Activated CD4-positive, alpha-beta memory T cell treated with anti-CD3 and anti-CD28 coated beads, Interleukin-2, amount 10 ng/mL, durations not matched to agents 7 days and 5 days (primary cell): Measurements from ENCODE around the gene FAM53B. TPM values are rescaled to one million over a fixed set of nuclear protein-coding genes. Genes with fewer than 3 reads are reported as not detected.
A peak's percentile ranks its signal among the peaks of the same experiment; 100 is the strongest.
"Not testable (repeated sequence)": the region's sequence is repeated elsewhere in the genome, so short reads cannot be mapped to it uniquely, and the experiment has no call there.

ENCODE experiments used
- CTCF ChIA-PET: fragments of 350-600 bp; sonication (Branson Sonifier 250); formaldehyde crosslinking; loops from one replicate; lab custom pipeline; 2021; ENCODE audit warnings: antibody characterized with exemption, inconsistent platforms; lab: Charles Lee
- POLR2A ChIA-PET: fragments of 350-600 bp; sonication (Branson Sonifier 250); formaldehyde crosslinking; loops from one replicate; lab custom pipeline; 2021; ENCODE audit warnings: antibody characterized with exemption; lab: Charles Lee
- DNase-seq: peaks from one replicate; pipeline ENCODE4 v3.0.0-alpha.2; 2020
- H3K27ac Mint-ChIP-seq: one replicate; pipeline ENCODE4 v1.8.0; 2021; ENCODE audit warnings: mild to moderate bottlenecking, mixed read lengths
- H3K27me3 Mint-ChIP-seq: one replicate; pipeline ENCODE4 v1.8.0; 2021; ENCODE audit warnings: mixed read lengths
- H3K36me3 Mint-ChIP-seq: one replicate; pipeline ENCODE4 v1.8.0; 2021; ENCODE audit warnings: low read depth, mixed read lengths
- H3K4me1 Mint-ChIP-seq: one replicate; pipeline ENCODE4 v1.8.0; 2021; ENCODE audit warnings: mixed read lengths
- H3K4me3 Mint-ChIP-seq: one replicate; pipeline ENCODE4 v1.8.0; 2021; ENCODE audit warnings: mild to moderate bottlenecking, mixed read lengths
- H3K9me3 Mint-ChIP-seq: one replicate; pipeline ENCODE4 v1.8.0; 2021; ENCODE audit warnings: mixed read lengths
- total RNA-seq, 2 experiments: library from RNA; stranded (reverse); gene quantifications; one replicate each; pipeline ENCODE4 v1.2.3, GENCODE V29; 2021

The FAM53B gene
- total RNA-seq, 2 experiments from 2014 or later, result 44.9 to 46.6 TPM

DNA sequence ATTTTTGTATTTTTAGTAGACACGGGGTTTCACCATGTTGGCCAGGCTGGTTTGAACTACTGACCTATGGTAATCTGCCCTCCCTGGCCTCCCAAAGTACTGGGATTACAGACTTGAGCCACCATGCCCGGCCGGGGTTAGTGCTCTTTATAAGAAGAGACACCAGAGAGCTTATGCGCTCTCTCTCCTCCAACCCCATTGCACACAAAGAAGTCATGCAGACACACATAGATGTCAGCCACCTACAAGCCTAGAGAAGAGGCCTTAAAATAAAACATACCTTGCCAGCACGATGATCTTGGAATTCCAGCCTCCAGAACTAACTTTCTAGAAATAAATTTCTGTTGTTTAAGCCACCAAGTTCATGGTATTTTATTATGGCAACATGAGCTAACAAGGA, 10.0 kb upstream of the FAM53B start:
- Mint-ChIP-seq H3K36me3 (peaks cover 42% of the 10 kb centered on the region), H3K27ac (no peak overlapping the region), H3K4me1 (peaks cover 10% of the 10 kb centered on the region), H3K4me3 (no peak overlapping the region), H3K27me3 (no peaks in the 10 kb centered on the region), H3K9me3 (no peaks in the 10 kb centered on the region)
- ChIA-PET POLR2A (interaction anchor here (2.6 kb wide), 1 partner anchor 8 kb away, joined by 11 read pairs; no protein-coding TSS in a partner anchor), CTCF (interaction anchor here (0.6 to 1.2 kb wide), 4 partner anchors 8 to 310 kb away, joined by 3 to 5 read pairs (median 3); no protein-coding TSS in a partner anchor)
- DNase-seq, result no peak

DNA sequence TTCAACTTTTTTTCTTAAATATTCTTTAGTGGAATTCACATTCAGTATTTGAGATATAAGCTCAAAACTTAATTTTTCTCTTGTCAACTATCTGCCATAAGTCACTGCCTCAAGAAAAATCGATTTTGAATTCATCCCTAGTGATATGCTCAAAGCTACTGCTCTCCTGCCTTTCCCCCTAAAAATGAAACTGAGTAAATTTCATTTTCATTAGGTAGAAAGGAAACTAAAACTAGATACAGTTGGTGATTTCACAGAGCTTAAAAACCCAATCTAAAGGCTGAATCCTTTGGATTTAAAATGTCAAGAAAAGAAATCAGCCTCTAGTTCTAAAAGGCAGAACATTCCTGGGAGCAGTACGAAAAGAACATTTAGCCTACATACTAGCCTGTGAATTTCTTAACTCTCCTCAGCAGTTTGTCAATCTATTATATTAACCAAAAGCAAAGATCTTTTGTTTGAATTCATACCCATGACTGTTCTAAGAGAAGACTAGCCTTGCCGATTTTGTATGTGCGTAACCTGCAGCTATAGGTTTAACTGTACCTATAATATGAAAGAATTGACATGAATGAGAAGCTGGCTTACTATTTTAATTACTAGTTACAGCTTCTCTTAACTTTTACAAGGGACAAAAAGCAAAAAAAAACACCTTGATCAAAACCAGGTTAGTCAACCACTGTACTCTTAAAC, 4.9 kb upstream of the FAM53B start:
- CTCF ChIA-PET, result interaction anchor here (0.6 to 5.3 kb wide), 14 partner anchors 9 to 360 kb away, joined by 3 to 82 read pairs (median 6); partner anchors contain the start of gene ABRAXAS2

DNA sequence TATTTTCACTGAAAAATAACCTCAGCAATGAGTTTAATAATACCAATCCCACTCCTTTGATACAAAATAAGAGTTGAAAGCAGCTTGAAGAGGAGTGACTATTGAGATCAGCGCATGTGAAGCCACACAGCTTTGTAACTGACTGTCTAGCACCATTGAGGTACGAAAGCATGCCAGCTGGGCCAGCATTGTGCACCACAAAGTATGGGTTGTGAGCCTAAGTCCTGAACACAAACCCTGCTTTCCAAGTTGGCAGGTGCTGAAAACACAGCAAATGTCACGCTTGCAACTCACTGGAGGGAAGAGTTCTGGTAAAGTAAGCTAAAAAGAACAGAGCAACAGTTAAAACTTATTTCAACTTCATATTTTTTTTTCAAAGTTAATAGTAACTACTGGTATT, 4.0 kb upstream of the FAM53B start:
- H3K27me3 Mint-ChIP-seq, result no peaks in the 10 kb centered on the region
- peaks cover 30% of the 10 kb centered on the region for H3K4me1 Mint-ChIP-seq
- H3K4me3 Mint-ChIP-seq, result no peak overlapping the region
- H3K27ac Mint-ChIP-seq, result no peak overlapping the region
- DNase-seq, result no peak
- ChIA-PET POLR2A (interaction anchor here (0.8 to 2.3 kb wide), 8 partner anchors 9 to 55 kb away, joined by 3 to 16 read pairs (median 4); partner anchors contain the start of genes ABRAXAS2 and EEF1AKMT2), CTCF (interaction anchor here (0.7 to 5.3 kb wide), 11 partner anchors 8 to 359 kb away, joined by 3 to 82 read pairs (median 6); no protein-coding TSS in a partner anchor)
- H3K9me3 Mint-ChIP-seq, result no peaks in the 10 kb centered on the region
- peaks cover 26% of the 10 kb centered on the region for H3K36me3 Mint-ChIP-seq

More for the DNA sequence above, 4.9 kb upstream of the FAM53B start:
- peaks cover 30% of the 10 kb centered on the region for H3K4me1 Mint-ChIP-seq
- H3K36me3 Mint-ChIP-seq, result peaks cover 25% of the 10 kb centered on the region
- no peak for DNase-seq
- H3K27me3 Mint-ChIP-seq, result no peaks in the 10 kb centered on the region
- H3K9me3 Mint-ChIP-seq, result no peaks in the 10 kb centered on the region
- H3K27ac Mint-ChIP-seq, result peak overlapping the region; percentile 73
- no peak overlapping the region for H3K4me3 Mint-ChIP-seq
- POLR2A ChIA-PET, result interaction anchor here (0.8 to 2.3 kb wide), 8 partner anchors 8 to 60 kb away, joined by 3 to 16 read pairs (median 4); partner anchors contain the start of genes ABRAXAS2 and EEF1AKMT2

DNA sequence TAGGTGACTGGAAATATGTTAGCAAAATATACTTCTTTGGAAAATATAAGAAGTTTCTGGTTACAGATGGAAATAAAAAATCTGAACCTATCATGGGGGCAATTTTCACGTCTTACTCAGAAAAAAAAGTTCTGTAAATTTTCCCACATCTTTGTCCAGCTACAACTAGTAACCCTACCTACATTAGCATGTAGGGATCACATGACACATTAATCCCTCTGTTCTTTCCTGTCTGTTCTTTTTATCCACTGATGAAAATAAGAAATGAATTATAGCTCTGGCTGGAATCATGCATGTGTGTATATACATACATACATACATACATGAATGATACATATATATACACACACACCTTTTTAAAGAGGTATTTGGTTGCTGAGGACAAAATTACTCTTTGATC, 3.6 kb upstream of the FAM53B start:
- Mint-ChIP-seq H3K27ac (no peak overlapping the region), H3K4me1 (peaks cover 30% of the 10 kb centered on the region), H3K9me3 (no peaks in the 10 kb centered on the region), H3K36me3 (peaks cover 26% of the 10 kb centered on the region), H3K4me3 (no peak overlapping the region), H3K27me3 (no peaks in the 10 kb centered on the region)
- no peak for DNase-seq
- POLR2A ChIA-PET, result interaction anchor here (1.2 to 2.3 kb wide), 4 partner anchors 9 to 54 kb away, joined by 3 to 16 read pairs (median 3); partner anchors contain the start of gene EEF1AKMT2
- CTCF ChIA-PET, result interaction anchor here (0.7 to 5.3 kb wide), 8 partner anchors 14 to 218 kb away, joined by 3 to 82 read pairs (median 14); no protein-coding TSS in a partner anchor

DNA sequence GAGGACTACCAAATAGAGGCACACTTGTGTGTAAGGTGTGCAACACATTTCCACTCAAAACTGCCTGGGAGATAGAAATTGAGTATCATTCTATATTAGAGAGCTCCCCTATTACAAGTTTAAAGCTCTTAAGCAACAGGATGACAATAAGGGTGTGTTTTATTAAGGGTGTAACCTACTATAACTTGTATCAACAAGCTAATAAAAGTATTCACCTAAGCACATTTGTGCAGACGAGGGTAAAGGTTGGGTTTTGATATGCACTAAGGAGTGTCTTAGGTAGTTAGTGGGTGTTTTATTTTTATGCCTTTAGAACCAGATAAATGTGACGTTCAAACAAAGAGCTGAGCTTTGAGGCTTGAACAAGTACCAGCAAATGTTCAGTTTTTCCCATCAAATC, 2.8 kb upstream of the FAM53B start:
- Mint-ChIP-seq H3K36me3 (peaks cover 26% of the 10 kb centered on the region), H3K27me3 (no peaks in the 10 kb centered on the region), H3K4me3 (no peak overlapping the region), H3K9me3 (no peaks in the 10 kb centered on the region), H3K4me1 (peaks cover 36% of the 10 kb centered on the region), H3K27ac (no peak overlapping the region)
- CTCF ChIA-PET, result interaction anchor here (0.8 to 5.3 kb wide), 8 partner anchors 9 to 216 kb away, joined by 3 to 82 read pairs (median 8); no protein-coding TSS in a partner anchor
- no peak for DNase-seq
- POLR2A ChIA-PET, result interaction anchor here (1.2 to 2.7 kb wide), 4 partner anchors 9 to 44 kb away, joined by 3 to 11 read pairs (median 6); partner anchors contain the start of gene EEF1AKMT2

DNA sequence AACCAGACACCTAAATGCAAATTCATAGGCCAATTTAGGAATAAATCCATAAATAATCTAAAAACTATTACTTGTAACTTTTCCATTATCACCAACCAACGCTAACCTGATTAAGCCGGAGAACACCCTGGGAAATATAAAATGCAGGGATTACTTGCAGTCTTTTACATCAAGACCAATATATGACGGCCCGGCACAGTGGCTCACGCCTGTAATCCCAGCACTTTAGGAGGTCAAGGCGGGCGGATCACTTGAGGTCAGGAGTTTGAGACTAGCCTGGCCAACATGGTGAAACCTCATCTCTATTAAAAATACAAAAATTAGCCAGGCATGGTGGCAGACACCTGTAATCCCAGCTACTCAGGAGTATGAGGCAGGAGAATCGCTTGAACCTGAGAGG, 2.3 kb upstream of the FAM53B start:
- peaks cover 42% of the 10 kb centered on the region for H3K4me1 Mint-ChIP-seq
- H3K27me3 Mint-ChIP-seq, H3K4me3 Mint-ChIP-seq, DNase-seq, H3K27ac Mint-ChIP-seq, H3K9me3 Mint-ChIP-seq: not testable (repeated sequence)
- CTCF ChIA-PET, result interaction anchor here (0.8 to 5.3 kb wide), 13 partner anchors 8 to 223 kb away, joined by 3 to 82 read pairs (median 5); no protein-coding TSS in a partner anchor
- H3K36me3 Mint-ChIP-seq, result peaks cover 21% of the 10 kb centered on the region
- POLR2A ChIA-PET, result interaction anchor here (1.7 to 2.7 kb wide), 3 partner anchors 9 to 45 kb away, joined by 5 to 11 read pairs (median 6); partner anchors contain the start of gene EEF1AKMT2

DNA sequence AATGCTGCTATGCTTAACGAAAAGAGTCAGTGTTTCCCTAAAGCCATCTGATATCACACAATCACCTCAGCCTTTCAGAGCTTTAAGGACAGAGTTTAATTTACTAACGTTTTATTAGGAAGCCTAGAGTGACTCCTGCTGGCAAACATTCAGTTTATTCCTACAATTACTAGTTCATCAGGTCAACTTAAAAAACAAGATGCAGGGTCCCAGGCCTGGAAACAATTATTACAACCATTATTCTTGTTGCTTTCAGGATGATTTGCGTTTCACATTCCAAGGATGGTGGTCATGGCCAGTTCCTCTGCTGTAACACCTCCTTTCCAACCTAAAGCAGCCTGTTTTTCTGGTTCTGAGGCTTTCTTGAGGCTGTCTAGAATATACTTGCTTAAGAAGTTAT, 1.5 kb upstream of the FAM53B start:
- Mint-ChIP-seq H3K9me3 (no peaks in the 10 kb centered on the region), H3K36me3 (peaks cover 17% of the 10 kb centered on the region), H3K27me3 (no peaks in the 10 kb centered on the region), H3K4me3 (no peak overlapping the region), H3K27ac (no peak overlapping the region), H3K4me1 (peaks cover 49% of the 10 kb centered on the region)
- ChIA-PET POLR2A (interaction anchor here (1.1 to 2.7 kb wide), 7 partner anchors 10 to 215 kb away, joined by 4 to 11 read pairs (median 6); partner anchors contain the start of gene EEF1AKMT2), CTCF (interaction anchor here (0.5 to 5.3 kb wide), 21 partner anchors 9 to 281 kb away, joined by 3 to 82 read pairs (median 5); partner anchors contain the start of gene EEF1AKMT2)
- no peak for DNase-seq

DNA sequence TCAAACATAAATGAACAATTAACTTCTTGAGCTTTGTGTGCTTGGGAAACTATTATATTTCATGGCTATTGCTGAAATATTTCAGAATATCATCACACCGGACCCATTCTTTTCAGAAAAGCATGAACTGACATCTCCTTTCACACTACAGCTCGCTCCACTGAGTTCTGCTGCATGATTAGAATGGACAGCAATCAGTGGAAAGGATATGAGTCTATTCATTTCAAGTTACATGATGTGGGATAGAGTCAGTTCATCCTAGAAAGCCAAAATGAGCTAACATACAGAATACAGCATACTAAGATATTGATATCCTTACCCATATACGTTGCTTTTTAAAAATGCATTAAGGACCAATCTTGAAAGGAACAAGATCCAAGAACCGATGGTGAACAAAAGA, 1.1 kb upstream of the FAM53B start:
- Mint-ChIP-seq H3K4me1 (peaks cover 51% of the 10 kb centered on the region), H3K9me3 (no peaks in the 10 kb centered on the region), H3K27ac (peak overlapping the region; percentile 44), H3K4me3 (peak overlapping the region; percentile 64), H3K27me3 (no peaks in the 10 kb centered on the region), H3K36me3 (peaks cover 17% of the 10 kb centered on the region)
- CTCF ChIA-PET, result interaction anchor here (0.7 to 5.3 kb wide), 19 partner anchors 12 to 281 kb away, joined by 3 to 82 read pairs (median 5); partner anchors contain the start of gene EEF1AKMT2
- POLR2A ChIA-PET, result interaction anchor here (1.1 to 2.7 kb wide), 8 partner anchors 10 to 215 kb away, joined by 4 to 11 read pairs (median 6); partner anchors contain the start of gene EEF1AKMT2
- no peak for DNase-seq

DNA sequence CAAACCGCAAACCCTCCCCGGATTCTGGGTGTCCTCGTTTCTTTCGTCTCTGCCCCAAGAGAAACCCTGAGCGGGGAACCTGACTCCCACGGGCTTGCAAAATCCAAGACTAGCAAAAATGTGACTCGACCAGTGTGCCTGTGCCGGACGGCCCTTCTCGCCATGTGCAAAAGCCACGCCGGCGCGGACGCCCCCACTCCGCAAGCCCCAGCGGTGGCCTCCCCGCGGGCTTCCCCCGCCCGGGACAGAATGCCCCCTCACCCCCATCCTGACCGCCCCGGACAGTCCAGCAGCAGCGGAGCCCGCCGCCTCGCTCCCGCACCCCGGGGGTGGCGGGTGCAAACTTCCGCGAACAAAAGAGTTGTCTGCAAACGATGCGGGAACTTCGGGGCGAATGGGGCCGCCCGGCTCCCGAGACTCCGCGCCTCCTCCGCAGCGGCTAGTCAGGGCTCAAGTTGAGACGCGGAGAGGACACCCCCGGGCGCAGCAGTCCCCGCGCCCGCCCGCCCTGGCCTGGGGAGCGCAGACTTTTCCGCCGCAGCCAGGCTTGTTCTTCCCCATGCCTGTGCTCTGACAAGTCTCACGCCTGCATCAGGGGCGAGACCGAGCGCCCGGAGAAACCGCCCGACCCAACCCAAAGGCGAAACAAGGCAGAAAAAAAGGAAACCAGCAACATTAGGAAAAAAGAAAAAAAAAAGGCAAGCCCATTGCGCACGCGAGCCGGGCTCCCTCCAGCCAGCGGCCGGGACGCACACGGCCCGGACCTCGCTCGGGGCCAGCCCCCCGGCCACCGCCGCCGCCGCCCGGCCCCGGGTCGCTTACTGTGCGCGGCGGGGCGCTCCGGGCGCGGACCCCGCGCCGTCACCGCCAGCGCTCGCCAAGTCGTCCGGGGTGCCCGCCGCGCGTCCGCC, 732 bp downstream of the FAM53B start:
- no peak for DNase-seq
- ChIA-PET CTCF (interaction anchor here (0.5 to 5.0 kb wide), 12 partner anchors 9 to 213 kb away, joined by 3 to 164 read pairs (median 24); no protein-coding TSS in a partner anchor), POLR2A (interaction anchor here (0.7 to 4.9 kb wide), 12 partner anchors 10 to 116 kb away, joined by 3 to 139 read pairs (median 8); partner anchors contain the start of gene EEF1AKMT2)
- peaks cover 21% of the 10 kb centered on the region for H3K36me3 Mint-ChIP-seq
- peak overlapping the region; percentile 92 for H3K27ac Mint-ChIP-seq
- H3K27me3 Mint-ChIP-seq, result peaks cover 2% of the 10 kb centered on the region
- peaks cover 56% of the 10 kb centered on the region for H3K4me1 Mint-ChIP-seq
- no peaks in the 10 kb centered on the region for H3K9me3 Mint-ChIP-seq
- H3K4me3 Mint-ChIP-seq, result peak overlapping the region; percentile 95

DNA sequence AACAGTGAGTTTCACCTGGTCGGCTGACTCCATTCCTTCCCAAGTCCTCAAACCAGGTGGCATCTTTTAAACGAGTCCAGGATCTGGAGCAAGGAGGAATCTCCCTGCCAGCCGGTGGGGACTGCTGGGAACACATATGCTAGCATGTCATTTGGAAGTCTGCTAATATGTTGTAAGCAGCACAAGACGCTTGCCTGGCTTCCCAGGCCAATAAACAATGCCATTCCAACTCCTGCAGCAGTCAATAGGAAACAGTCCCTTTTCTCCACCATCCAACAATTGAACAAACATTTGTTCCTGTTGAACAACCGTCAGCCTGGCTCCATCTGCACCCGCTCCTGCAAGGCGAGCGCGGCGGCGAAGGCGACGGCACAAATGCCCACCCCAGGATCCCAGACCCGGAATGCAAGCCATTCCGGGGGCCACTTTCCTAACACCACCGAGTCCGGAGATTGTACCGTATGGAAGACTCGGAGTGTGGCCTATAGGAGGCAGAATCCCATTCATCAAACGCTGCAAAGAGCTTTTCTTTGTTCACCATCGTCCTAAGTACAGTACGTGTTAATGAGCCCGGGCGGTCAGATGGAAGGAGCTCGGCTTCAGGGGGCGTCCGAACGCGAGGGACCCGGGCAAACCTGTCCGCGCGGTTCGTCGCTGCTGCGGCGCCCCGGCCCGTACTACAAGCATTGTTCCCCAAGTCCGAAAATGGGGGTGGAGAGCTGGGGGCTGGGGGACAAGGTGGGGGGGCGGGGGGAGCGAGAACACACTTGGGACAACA, 1.6 kb downstream of the FAM53B start:
- Mint-ChIP-seq H3K27ac (peak overlapping the region; percentile 77), H3K36me3 (peaks cover 14% of the 10 kb centered on the region), H3K9me3 (no peaks in the 10 kb centered on the region), H3K27me3 (peaks cover 2% of the 10 kb centered on the region), H3K4me1 (peaks cover 61% of the 10 kb centered on the region), H3K4me3 (peak overlapping the region; percentile 95)
- DNase-seq, result no peak
- ChIA-PET POLR2A (interaction anchor here (0.7 to 4.9 kb wide), 21 partner anchors 9 to 133 kb away, joined by 3 to 139 read pairs (median 6); partner anchors contain the start of gene EEF1AKMT2), CTCF (interaction anchor here (0.5 to 5.0 kb wide), 23 partner anchors 8 to 213 kb away, joined by 3 to 164 read pairs (median 16); no protein-coding TSS in a partner anchor)

DNA sequence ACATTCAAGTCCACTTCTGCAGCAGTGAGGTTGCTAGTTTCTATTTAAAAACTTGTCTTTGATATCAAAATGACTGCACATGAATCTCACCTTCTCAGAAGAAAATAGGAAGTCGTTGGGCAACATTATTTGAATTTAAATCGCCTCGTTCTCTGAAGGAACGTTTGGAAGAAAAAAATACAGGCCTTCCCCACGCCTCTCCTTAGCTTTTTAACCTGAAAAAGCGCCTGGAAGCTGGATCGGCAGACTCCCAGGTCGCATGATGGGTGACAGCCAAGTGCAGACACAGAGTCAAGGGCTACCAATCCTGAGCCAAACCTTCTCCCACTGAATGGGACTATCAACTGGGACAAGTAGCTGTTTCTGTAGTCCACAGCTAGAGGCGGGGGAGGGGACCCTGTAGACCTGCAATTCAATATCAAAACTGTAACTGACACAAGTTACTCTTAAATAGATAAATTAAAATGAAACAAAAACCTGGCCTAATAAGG, 2.2 kb downstream of the FAM53B start:
- ChIA-PET POLR2A (interaction anchor here (0.7 to 4.9 kb wide), 28 partner anchors 9 to 196 kb away, joined by 3 to 139 read pairs (median 6); partner anchors contain the start of gene EEF1AKMT2), CTCF (interaction anchor here (0.8 to 5.0 kb wide), 37 partner anchors 10 to 212 kb away, joined by 3 to 164 read pairs (median 9); no protein-coding TSS in a partner anchor)
- Mint-ChIP-seq H3K27ac (peak overlapping the region; percentile 77), H3K27me3 (peaks cover 2% of the 10 kb centered on the region), H3K36me3 (peaks cover 11% of the 10 kb centered on the region), H3K4me3 (peak overlapping the region; percentile 95), H3K9me3 (no peaks in the 10 kb centered on the region), H3K4me1 (peaks cover 67% of the 10 kb centered on the region)
- no peak for DNase-seq
